Common myeloid progenitor, CD34-positive (primary cell): ENCODE results near the gene MAPK14.
A peak's percentile ranks its signal among the peaks of the same experiment; 100 is the strongest.

ENCODE experiments used
- CTCF ChIA-PET: fragments of 350-600 bp; sonication (Branson Sonifier 250); formaldehyde crosslinking; loops from one replicate; lab custom pipeline; 2021; ENCODE audit warnings: antibody characterized with exemption; lab: Charles Lee
- POLR2A ChIA-PET: fragments of 350-600 bp; sonication (Branson Sonifier 250); formaldehyde crosslinking; loops from one replicate; lab custom pipeline; 2021; ENCODE audit warnings: antibody characterized with exemption; lab: Charles Lee
- DNase-seq, 3 donors: peaks; one replicate each; pipeline versions ENCODE4 v3.0.0 to v3.0.0-alpha.2; 2013
- H3K27ac ChIP-seq, 2 experiments: 1 replicate in 1 of 2; 2 replicates in 1 of 2; pipeline ENCODE4 v1.7.0; 2013; ENCODE audit warnings: inconsistent platforms in 2 of 2, low read length in 2 of 2, mild to moderate bottlenecking in 2 of 2, low read depth in 1 of 2, moderate library complexity in 1 of 2; ENCODE audit not compliant: severe bottlenecking in 2 of 2, insufficient read depth in 1 of 2, poor library complexity in 1 of 2
- H3K27me3 ChIP-seq, 5 experiments: replicated peaks in 2 of 5; 1 replicate in 3 of 5; 2 replicates in 2 of 5; pipeline versions ENCODE4 v1.6.1 to v1.7.0; 2013; ENCODE audit warnings: low read length in 4 of 5, mild to moderate bottlenecking in 2 of 5, moderate library complexity in 2 of 5, inconsistent platforms in 1 of 5; ENCODE audit not compliant: insufficient read depth in 5 of 5, control insufficient read depth in 4 of 5
- H3K36me3 ChIP-seq, 4 experiments: 1 replicate in 2 of 4; 2 replicates in 2 of 4; pipeline versions ENCODE4 v1.6.1 to v1.7.0; 2013; ENCODE audit warnings: low read length in 3 of 4, control low read depth in 1 of 4, mild to moderate bottlenecking in 1 of 4; ENCODE audit not compliant: control insufficient read depth in 4 of 4, insufficient read depth in 4 of 4
- H3K4me1 ChIP-seq, 4 experiments: 1 replicate in 3 of 4; 2 replicates in 1 of 4; pipeline versions ENCODE4 v1.6.1 to v1.7.1; 2013; ENCODE audit warnings: low read length in 3 of 4, mild to moderate bottlenecking in 3 of 4, control low read depth in 1 of 4, inconsistent platforms in 1 of 4, moderate library complexity in 1 of 4; ENCODE audit not compliant: control insufficient read depth in 4 of 4, insufficient read depth in 4 of 4; ENCODE audit errors: control extremely low read depth in 1 of 4
- H3K4me3 ChIP-seq, 7 experiments: 1 replicate in 4 of 7; 2 replicates in 3 of 7; pipeline versions ENCODE4 v1.5.1 to v1.7.0; 2013; ENCODE audit warnings: mild to moderate bottlenecking in 7 of 7, low read length in 6 of 7, moderate library complexity in 6 of 7, inconsistent platforms in 2 of 7, low read depth in 2 of 7, control low read depth in 1 of 7; ENCODE audit not compliant: insufficient read depth in 4 of 7, control insufficient read depth in 1 of 7; ENCODE audit errors: extremely low read depth in 1 of 7
- H3K9me3 ChIP-seq, 5 experiments: 1 replicate in 4 of 5; 2 replicates in 1 of 5; pipeline versions ENCODE4 v1.6.1 to v1.7.1; 2013; ENCODE audit warnings: low read length in 4 of 5, mild to moderate bottlenecking in 2 of 5, inconsistent platforms in 1 of 5, low read depth in 1 of 5, moderate library complexity in 1 of 5; ENCODE audit not compliant: control insufficient read depth in 4 of 5, insufficient read depth in 2 of 5; ENCODE audit errors: control extremely low read depth in 1 of 5
- WGBS: methylation state at CpG from one replicate; pipeline ENCODE4 v1.1.5; 2013; ENCODE audit not compliant: insufficient coverage; 5-methylcytosine and 5-hydroxymethylcytosine counted together

MAPK14 gene

DNA sequence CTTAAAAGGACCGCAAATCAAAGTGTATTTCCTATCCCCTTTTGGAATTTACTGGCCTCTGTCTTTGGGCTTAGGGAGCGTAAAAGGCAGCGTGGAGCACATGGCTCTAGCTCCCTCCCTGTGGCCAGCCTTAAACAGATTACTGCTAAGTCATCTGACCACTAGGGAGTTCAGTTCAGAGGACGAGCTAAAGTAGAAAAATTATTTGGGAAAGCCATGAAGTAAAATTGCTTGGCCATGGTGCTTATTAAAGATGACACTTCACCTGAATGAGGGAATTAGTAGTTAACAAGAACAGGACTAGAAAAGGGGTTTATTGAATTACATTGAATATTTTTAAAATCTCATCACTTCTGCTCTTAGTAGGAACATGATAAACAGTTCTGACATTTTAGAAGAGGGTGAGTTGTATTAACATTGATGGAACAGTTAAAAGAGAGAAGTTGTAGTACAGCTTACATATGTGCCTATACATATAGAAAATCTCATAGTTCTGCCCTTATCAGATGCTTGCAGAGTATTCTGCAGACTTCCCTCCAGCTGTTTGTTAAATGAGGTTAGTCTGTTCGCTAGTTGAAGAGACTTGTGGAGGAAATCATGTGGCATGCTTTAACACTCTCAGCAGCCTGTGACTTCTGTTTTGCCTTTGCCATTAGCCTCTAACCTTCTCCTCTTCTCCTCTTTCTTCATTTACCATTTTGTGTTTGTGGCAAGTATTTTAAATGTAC is 71.5 kb downstream of the MAPK14 start:
- H3K9me3 ChIP-seq: no peaks in the 10 kb centered on the region
- peaks cover 14 to 59% (median 26%) of the 10 kb centered on the region in 4 experiments for H3K36me3 ChIP-seq
- 39% methylated on average over 3 of the region's 5 CpGs for WGBS
- peak overlapping the region; percentile 21 to 72 for H3K27ac ChIP-seq
- ChIA-PET POLR2A (interaction anchor here (1.1 kb wide), 1 partner anchor 71 kb away, joined by 10 read pairs; the partner anchor contains the start of gene MAPK14), CTCF (interaction anchor here (0.6 to 6.6 kb wide), 9 partner anchors 9 to 224 kb away, joined by 3 to 47 read pairs (median 3); no protein-coding TSS in a partner anchor)
- H3K4me1 ChIP-seq: peaks cover 29 to 48% (median 35%) of the 10 kb centered on the region in 4 experiments
- peak; percentile 60 to 97 (median 93) for DNase-seq
- H3K27me3 ChIP-seq: no peaks in the 10 kb centered on the region
- peak overlapping the region in 3 of 7 experiments; percentile 26 to 44 (median 29) for H3K4me3 ChIP-seq

DNA sequence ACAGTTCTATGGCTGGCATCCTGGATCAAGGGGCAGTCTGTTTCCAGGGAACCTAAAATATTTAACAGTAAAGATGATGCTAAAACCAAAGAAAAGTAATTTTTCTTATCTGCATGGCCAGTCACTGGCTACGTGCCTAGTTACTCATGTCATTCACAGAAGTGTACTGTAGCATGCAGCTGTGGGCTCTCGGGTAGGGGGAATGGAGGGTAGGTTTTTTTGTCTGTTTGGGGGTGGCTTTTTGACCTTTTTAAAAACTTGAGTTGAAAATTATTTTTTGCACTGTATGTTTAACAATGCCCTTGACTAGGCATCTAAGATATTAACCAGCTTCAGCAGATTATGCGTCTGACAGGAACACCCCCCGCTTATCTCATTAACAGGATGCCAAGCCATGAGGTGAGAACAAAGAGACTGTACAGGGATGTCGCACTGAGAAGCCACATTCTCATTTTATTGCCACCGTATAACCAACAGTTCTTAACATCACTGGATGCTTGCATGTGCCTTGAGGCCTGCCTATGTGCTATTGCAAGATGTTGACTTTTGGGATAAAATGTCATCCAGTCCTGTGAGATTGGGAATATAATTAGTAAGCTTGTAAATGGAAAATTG is 72.4 kb downstream of the MAPK14 start:
- H3K36me3 ChIP-seq: peaks cover 20 to 61% (median 31%) of the 10 kb centered on the region in 4 experiments
- ChIA-PET CTCF (interaction anchor here (1.0 to 1.9 kb wide), 4 partner anchors 21 to 74 kb away, joined by 3 to 7 read pairs (median 4); no protein-coding TSS in a partner anchor), POLR2A (interaction anchor here (0.7 to 1.0 kb wide), 2 partner anchors 46 to 71 kb away, joined by 3 read pairs; no protein-coding TSS in a partner anchor)
- no peaks in the 10 kb centered on the region for H3K9me3 ChIP-seq
- WGBS: 11% methylated on average over 3 of the region's 6 CpGs
- peaks cover 28 to 44% (median 30%) of the 10 kb centered on the region in 4 experiments for H3K4me1 ChIP-seq
- peak; percentile 47 to 88 (median 85) for DNase-seq
- H3K27me3 ChIP-seq: no peaks in the 10 kb centered on the region
- H3K4me3 ChIP-seq: peak overlapping the region in 3 of 7 experiments; percentile 22 to 29 (median 26)
- H3K27ac ChIP-seq: peak overlapping the region; percentile 21 to 72

DNA sequence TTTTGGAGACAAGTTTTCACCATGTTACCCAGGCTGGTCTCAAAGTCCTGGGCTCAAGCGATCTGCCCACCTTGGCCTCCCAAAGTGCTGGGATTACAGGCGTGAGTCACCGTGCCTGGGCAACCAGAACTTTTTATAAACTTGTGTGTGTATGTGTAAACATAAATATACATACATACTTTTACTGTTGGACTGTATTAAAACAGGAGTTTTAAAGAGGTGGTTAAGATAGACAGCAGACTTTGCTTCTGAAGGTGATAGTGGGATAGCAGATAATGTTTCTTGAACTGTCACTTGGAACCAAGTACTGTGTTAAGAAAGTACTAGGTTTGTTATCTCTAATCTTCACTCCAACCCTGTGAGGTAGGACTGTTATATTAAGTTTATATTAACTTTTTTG is 74.1 kb downstream of the MAPK14 start:
- no peak overlapping the region for H3K27ac ChIP-seq
- peaks cover 26 to 38% (median 29%) of the 10 kb centered on the region in 4 experiments for H3K4me1 ChIP-seq
- no CpG with 5 or more reads among the region's 3 CpGs for WGBS
- ChIA-PET POLR2A (no interaction called here), CTCF (interaction anchor here (1.3 to 4.0 kb wide), 3 partner anchors 10 to 74 kb away, joined by 3 to 17 read pairs (median 9); partner anchors contain the start of gene MAPK14)
- H3K4me3 ChIP-seq: no peak overlapping the region
- no peaks in the 10 kb centered on the region for H3K27me3 ChIP-seq
- peaks cover 22 to 59% (median 33%) of the 10 kb centered on the region in 4 experiments for H3K36me3 ChIP-seq
- DNase-seq: no peak
- no peaks in the 10 kb centered on the region for H3K9me3 ChIP-seq

DNA sequence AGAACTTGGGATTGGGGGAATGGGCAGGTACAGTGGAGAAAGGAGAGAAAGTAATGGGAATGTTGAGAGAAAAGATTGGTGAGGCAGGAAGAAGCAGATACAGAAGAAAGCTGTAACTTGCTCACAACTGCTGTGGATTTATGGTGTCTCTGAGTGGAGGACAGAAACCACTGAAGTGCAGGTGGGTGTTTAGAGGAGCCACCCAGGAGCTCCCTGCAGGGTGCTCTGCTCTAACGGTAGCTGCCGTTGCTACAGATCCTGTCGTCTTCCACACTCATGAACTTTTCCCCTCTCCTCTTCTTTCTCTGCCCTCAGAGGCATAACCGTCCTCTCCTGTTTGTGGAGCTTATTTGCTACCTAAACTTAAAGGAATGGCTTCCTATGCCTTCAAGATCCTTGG is 75.2 kb downstream of the MAPK14 start:
- WGBS: 100% methylated on average over 3 of the region's 4 CpGs
- no peaks in the 10 kb centered on the region for H3K9me3 ChIP-seq
- H3K27me3 ChIP-seq: no peaks in the 10 kb centered on the region
- no peak for DNase-seq
- H3K4me1 ChIP-seq: peaks cover 22 to 33% (median 27%) of the 10 kb centered on the region in 4 experiments
- H3K27ac ChIP-seq: no peak overlapping the region
- no peak overlapping the region for H3K4me3 ChIP-seq
- H3K36me3 ChIP-seq: peaks cover 27 to 62% (median 41%) of the 10 kb centered on the region in 4 experiments
- POLR2A ChIA-PET: no interaction called here
- CTCF ChIA-PET: interaction anchor here (1.1 to 4.0 kb wide), 3 partner anchors 9 to 75 kb away, joined by 3 to 17 read pairs (median 9); partner anchors contain the start of gene MAPK14

DNA sequence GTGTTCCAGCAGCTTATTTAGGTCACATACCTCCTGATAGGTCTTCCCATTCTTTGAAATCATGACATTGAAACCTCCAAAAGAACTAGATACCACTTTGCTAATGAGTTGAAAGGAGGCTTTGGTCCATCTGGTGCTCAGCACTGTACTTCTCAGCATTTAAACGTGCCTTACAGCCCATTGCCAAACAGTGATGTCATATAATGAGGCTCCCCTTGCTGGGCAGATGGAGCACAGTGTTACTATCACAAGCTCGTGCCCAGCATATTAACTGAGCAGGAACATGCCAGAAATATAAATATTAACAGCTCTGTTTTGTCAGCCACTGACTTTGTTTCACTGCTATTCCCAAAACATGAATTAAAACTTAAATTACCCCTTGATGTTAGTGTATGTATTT is 77.2 kb downstream of the MAPK14 start:
- Histone ChIP-seq H3K36me3 (peaks cover 38 to 79% (median 57%) of the 10 kb centered on the region in 4 experiments), H3K27me3 (no peaks in the 10 kb centered on the region), H3K9me3 (no peaks in the 10 kb centered on the region), H3K4me3 (no peak overlapping the region), H3K27ac (no peak overlapping the region), H3K4me1 (peaks cover 4 to 15% (median 12%) of the 10 kb centered on the region in 4 experiments)
- no peak for DNase-seq
- CTCF ChIA-PET: interaction anchor here (0.6 to 4.0 kb wide), 7 partner anchors 9 to 988 kb away, joined by 3 to 17 read pairs (median 4); partner anchors contain the start of gene MAPK14
- WGBS: 83% methylated on average over 2 of the region's 2 CpGs
- POLR2A ChIA-PET: no interaction called here

DNA sequence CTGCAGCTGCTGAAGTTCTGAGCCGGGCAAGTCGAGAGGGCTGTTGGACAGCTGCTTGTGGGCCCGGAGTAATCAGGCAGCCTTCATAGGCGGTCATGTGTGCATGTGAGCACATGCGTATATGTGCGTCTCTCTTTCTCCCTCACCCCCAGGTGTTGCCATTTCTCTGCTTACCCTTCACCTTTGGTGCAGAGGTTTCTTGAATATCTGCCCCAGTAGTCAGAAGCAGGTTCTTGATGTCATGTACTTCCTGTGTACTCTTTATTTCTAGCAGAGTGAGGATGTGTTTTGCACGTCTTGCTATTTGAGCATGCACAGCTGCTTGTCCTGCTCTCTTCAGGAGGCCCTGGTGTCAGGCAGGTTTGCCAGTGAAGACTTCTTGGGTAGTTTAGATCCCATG is 81.5 kb downstream of the MAPK14 start:
- Histone ChIP-seq H3K4me1 (peaks cover 5 to 15% (median 7%) of the 10 kb centered on the region in 4 experiments), H3K27ac (no peak overlapping the region), H3K36me3 (peaks cover 31 to 73% (median 62%) of the 10 kb centered on the region in 4 experiments), H3K4me3 (no peak overlapping the region), H3K27me3 (no peaks in the 10 kb centered on the region), H3K9me3 (no peaks in the 10 kb centered on the region)
- ChIA-PET POLR2A (no interaction called here), CTCF (interaction anchor here (2.0 to 2.1 kb wide), 2 partner anchors 10 to 14 kb away, joined by 4 to 7 read pairs; no protein-coding TSS in a partner anchor)
- no peak for DNase-seq
- WGBS: 100% methylated on average over 7 of the region's 7 CpGs
